ENCODE measurements around the gene SESN1.

SESN1 gene

GRCh38 chr6:109029313-109029712 is 65.3 kb downstream of the SESN1 start:
- no peak for DNase-seq (ENCODE audit: low read depth in 2 of 2)

GRCh38 chr6:109028439-109028838 is 66.2 kb downstream of the SESN1 start:
- no peak for DNase-seq (ENCODE audit: low read depth in 2 of 2)

GRCh38 chr6:109027964-109028363 is 66.7 kb downstream of the SESN1 start:
- no peak for DNase-seq (ENCODE audit: low read depth in 2 of 2)

- DNase-seq (ENCODE audit: low read depth in 2 of 2), result no peak
Measured at GRCh38 chr6:109025639-109026038, 69.0 kb downstream of the SESN1 start.

GRCh38 chr6:109024784-109025183 is 69.9 kb downstream of the SESN1 start:
- DNase-seq (ENCODE audit: low read depth in 2 of 2), result no peak

GRCh38 chr6:109024368-109024767 is 70.3 kb downstream of the SESN1 start:
- DNase-seq (ENCODE audit: low read depth in 2 of 2), result no peak

- no peak for DNase-seq (ENCODE audit: low read depth in 2 of 2)
Measured at GRCh38 chr6:109023356-109023925, 71.2 kb downstream of the SESN1 start.

- no peak for DNase-seq (ENCODE audit: low read depth in 2 of 2)
Measured at GRCh38 chr6:109021870-109022269, 72.8 kb downstream of the SESN1 start.

GRCh38 chr6:109019911-109020310 is 74.7 kb downstream of the SESN1 start:
- no peak for DNase-seq (ENCODE audit: low read depth in 2 of 2)

GRCh38 chr6:109015176-109015575 is 79.5 kb downstream of the SESN1 start:
- DNase-seq (ENCODE audit: low read depth in 2 of 2), result no peak

- no peak for DNase-seq (ENCODE audit: low read depth in 2 of 2)
Measured at GRCh38 chr6:109014606-109015005, 80.0 kb downstream of the SESN1 start.

GRCh38 chr6:109013656-109014305 is 80.9 kb downstream of the SESN1 start:
- DNase-seq (ENCODE audit: low read depth in 2 of 2), result no peak

GRCh38 chr6:109010705-109011102 is 83.9 kb downstream of the SESN1 start:
- DNase-seq (ENCODE audit: low read depth in 2 of 2), result no peak

GRCh38 chr6:109009962-109010704 is 84.5 kb downstream of the SESN1 start:
- DNase-seq (ENCODE audit: low read depth in 2 of 2), result no peak

- peak; percentile 73 to 82 for DNase-seq (ENCODE audit: low read depth in 2 of 2)
Measured at GRCh38 chr6:109009236-109009961, 85.2 kb downstream of the SESN1 start.

GRCh38 chr6:109008537-109009235 is 86.0 kb downstream of the SESN1 start:
- no peak for DNase-seq (ENCODE audit: low read depth in 2 of 2)

GRCh38 chr6:109008054-109008453 is 86.6 kb downstream of the SESN1 start:
- DNase-seq (ENCODE audit: low read depth in 2 of 2), result no peak

GRCh38 chr6:109007521-109007920 is 87.1 kb downstream of the SESN1 start:
- no peak for DNase-seq (ENCODE audit: low read depth in 2 of 2)

GRCh38 chr6:109006818-109007217 is 87.8 kb downstream of the SESN1 start:
- DNase-seq (ENCODE audit: low read depth in 2 of 2), result no peak

GRCh38 chr6:109002882-109003281 is 91.8 kb downstream of the SESN1 start:
- DNase-seq (ENCODE audit: low read depth in 2 of 2), result no peak

GRCh38 chr6:109002051-109002697 is 92.5 kb downstream of the SESN1 start:
- no peak for DNase-seq (ENCODE audit: low read depth in 2 of 2)

Measured in activated CD8-positive, alpha-beta memory T cell treated with anti-CD3 and anti-CD28 coated beads for 4 hours (primary cell).